Esophagus squamous epithelium (tissue), 4 donors: ENCODE measurements around the gene PROX2.

Experiments
- CTCF ChIP-seq, 6 experiments: fragments of 450-650 bp in 4 of 6; fragments of 200-600 bp in 2 of 6; sonication (generic) in 2 of 6; IDR thresholded peaks; one replicate each; pipeline ENCODE4 v1.5.1; 2016 to 2019; ENCODE audit warnings: antibody characterized with exemption in 6 of 6, mild to moderate bottlenecking in 4 of 6, moderate library complexity in 4 of 6
- POLR2A ChIP-seq, 4 donors: fragments of 450-650 bp; IDR thresholded peaks; one replicate each; pipeline ENCODE4 v1.6.1; 2017; ENCODE audit warnings: antibody characterized with exemption in 4 of 4, mild to moderate bottlenecking in 4 of 4, moderate library complexity in 3 of 4

GRCh38 chr14:74910556-74910955 is 34.6 kb upstream of the PROX2 start:
- TF ChIP-seq CTCF (IDR thresholded peaks at IDR 0.05) (no peak), POLR2A (IDR thresholded peaks at IDR 0.05) (no peak)
